ENCODE data around the gene CACNB4. TPM values are rescaled to one million over a fixed set of nuclear protein-coding genes. Genes with fewer than 3 reads are reported as not detected.

CACNB4 gene
- total RNA-seq, 1 experiment from 2014 or later, result 1.00 TPM

GRCh38 chr2:151840216-151841046 is 258.4 kb downstream of the CACNB4 start:
- intact Hi-C loops (cut with micrococcal nuclease; ENCODE audit: unreplicated experiment), result no loop called here
- DNase-seq, result no peak
- TF ChIP-seq CTCF (IDR thresholded peaks at IDR 0.05; ENCODE audit: insufficient read depth in 1 of 2, low read depth in 1 of 2, low read length in 1 of 2, severe bottlenecking in 1 of 2, unreplicated experiment in 1 of 2), result no peak
- Histone ChIP-seq H3K4me1 (no peaks in the 10 kb centered on the region), H3K27me3 (replicated peaks; ENCODE audit: control insufficient read depth, insufficient read depth, low read length) (no peaks in the 10 kb centered on the region), H3K9me3 (no peaks in the 10 kb centered on the region), H3K4me3 (ENCODE audit: low read depth, low read length) (no peak overlapping the region), H3K36me3 (ENCODE audit: control insufficient read depth, insufficient read depth, low read length) (no peaks in the 10 kb centered on the region)
- H3K27ac Mint-ChIP-seq (ENCODE audit: unreplicated experiment), result no peak overlapping the region
- H3K36me3 Mint-ChIP-seq (ENCODE audit: insufficient read depth, unreplicated experiment), result no peaks in the 10 kb centered on the region
- H3K27me3 Mint-ChIP-seq (ENCODE audit: insufficient read depth, unreplicated experiment), result peaks cover 3% of the 10 kb centered on the region
- no peaks in the 10 kb centered on the region for H3K4me1 Mint-ChIP-seq (ENCODE audit: low read depth, unreplicated experiment)
- ChIA-PET CTCF (no interaction called here), POLR2A (no interaction called here)
- H3K9me3 Mint-ChIP-seq (ENCODE audit: unreplicated experiment), result no peaks in the 10 kb centered on the region
- no TSS peak for BruUV-seq (replicated peaks)
- no peak overlapping the region for H3K4me3 Mint-ChIP-seq (ENCODE audit: unreplicated experiment)

- Mint-ChIP-seq H3K27me3 (ENCODE audit: insufficient read depth, unreplicated experiment) (peaks cover 3% of the 10 kb centered on the region), H3K27ac (ENCODE audit: unreplicated experiment) (no peak overlapping the region), H3K4me3 (ENCODE audit: unreplicated experiment) (no peak overlapping the region), H3K9me3 (ENCODE audit: unreplicated experiment) (no peaks in the 10 kb centered on the region), H3K36me3 (ENCODE audit: insufficient read depth, unreplicated experiment) (no peaks in the 10 kb centered on the region), H3K4me1 (ENCODE audit: low read depth, unreplicated experiment) (no peaks in the 10 kb centered on the region)
- Histone ChIP-seq H3K9me3 (no peaks in the 10 kb centered on the region), H3K27me3 (replicated peaks; ENCODE audit: control insufficient read depth, insufficient read depth, low read length) (no peaks in the 10 kb centered on the region), H3K4me3 (ENCODE audit: low read depth, low read length) (no peak overlapping the region), H3K36me3 (ENCODE audit: control insufficient read depth, insufficient read depth, low read length) (no peaks in the 10 kb centered on the region), H3K4me1 (no peaks in the 10 kb centered on the region)
- BruUV-seq (replicated peaks), result no TSS peak
- CTCF ChIA-PET, result no interaction called here
- no peak for DNase-seq
- no peak for TF ChIP-seq CTCF (IDR thresholded peaks at IDR 0.05; ENCODE audit: insufficient read depth in 1 of 2, low read depth in 1 of 2, low read length in 1 of 2, severe bottlenecking in 1 of 2, unreplicated experiment in 1 of 2)
- POLR2A ChIA-PET, result no interaction called here
- intact Hi-C loops (cut with micrococcal nuclease; ENCODE audit: unreplicated experiment), result no loop called here
These were observed 260.9 kb downstream of the CACNB4 start for GRCh38 chr2:151837926-151838325.

- Mint-ChIP-seq H3K4me3 (ENCODE audit: unreplicated experiment) (no peak overlapping the region), H3K4me1 (ENCODE audit: low read depth, unreplicated experiment) (peaks cover 8% of the 10 kb centered on the region), H3K9me3 (ENCODE audit: unreplicated experiment) (no peaks in the 10 kb centered on the region), H3K27me3 (ENCODE audit: insufficient read depth, unreplicated experiment) (peaks cover 3% of the 10 kb centered on the region), H3K36me3 (ENCODE audit: insufficient read depth, unreplicated experiment) (no peaks in the 10 kb centered on the region), H3K27ac (ENCODE audit: unreplicated experiment) (no peak overlapping the region)
- Histone ChIP-seq H3K4me3 (ENCODE audit: low read depth, low read length) (no peak overlapping the region), H3K4me1 (peaks cover 2% of the 10 kb centered on the region), H3K9me3 (no peaks in the 10 kb centered on the region), H3K36me3 (ENCODE audit: control insufficient read depth, insufficient read depth, low read length) (no peaks in the 10 kb centered on the region), H3K27me3 (replicated peaks; ENCODE audit: control insufficient read depth, insufficient read depth, low read length) (no peaks in the 10 kb centered on the region)
- TF ChIP-seq CTCF (IDR thresholded peaks at IDR 0.05; ENCODE audit: insufficient read depth in 1 of 2, low read depth in 1 of 2, low read length in 1 of 2, severe bottlenecking in 1 of 2, unreplicated experiment in 1 of 2), result no peak
- ChIA-PET CTCF (interaction anchor here (0.6 kb wide), 1 partner anchor 747 kb away, joined by 3 read pairs; no protein-coding TSS in a partner anchor), POLR2A (no interaction called here)
- intact Hi-C loops (cut with micrococcal nuclease; ENCODE audit: unreplicated experiment), result no loop called here
- no TSS peak for BruUV-seq (replicated peaks)
- no peak for DNase-seq
These were observed 264.9 kb downstream of the CACNB4 start for GRCh38 chr2:151833984-151834383.

All from Caco-2 (cell line).